Stimulated activated CD8-positive, alpha-beta memory T cell treated with anti-CD3 and anti-CD28 coated beads, Interleukin-7, amount 100 ng/mL, for 4 hours (primary cell): Measurements from ENCODE around the gene PSMD5.
"Not testable (repeated sequence)": the region's sequence is repeated elsewhere in the genome, so short reads cannot be mapped to it uniquely, and the experiment has no call there.

Experiments
- DNase-seq, 2 donors: peaks; one replicate each; pipeline ENCODE4 v3.0.0-alpha.2; 2020; ENCODE audit warnings: low read depth in 2 of 2

PSMD5 gene

GRCh38 chr9:120807607-120808379 is 34.9 kb downstream of the PSMD5 start:
- no peak for DNase-seq

GRCh38 chr9:120804784-120805363 is 37.8 kb downstream of the PSMD5 start:
- not testable (repeated sequence) for DNase-seq

- DNase-seq = no peak
These were observed 41.3 kb downstream of the PSMD5 start for GRCh38 chr9:120801441-120801840.

- peak; percentile 70 to 83 for DNase-seq
These were observed 49.6 kb downstream of the PSMD5 start, which contains the start of gene FBXW2 for GRCh38 chr9:120792898-120793765. TSS of gene FBXW2 (minus strand) at chr9:120793416. CDS start at chr9:120788258, 5,158 bp downstream.

- no peak for DNase-seq
These were observed 51.6 kb downstream of the PSMD5 start for GRCh38 chr9:120791161-120791560.

GRCh38 chr9:120787933-120788332 is 54.8 kb downstream of the PSMD5 start:
- no peak for DNase-seq

GRCh38 chr9:120783602-120784047 is 59.1 kb downstream of the PSMD5 start:
- DNase-seq = no peak

GRCh38 chr9:120781236-120781635 is 61.5 kb downstream of the PSMD5 start:
- no peak for DNase-seq

- no peak for DNase-seq
These were observed 62.4 kb downstream of the PSMD5 start for GRCh38 chr9:120780367-120780766.

GRCh38 chr9:120779227-120779626 is 63.5 kb downstream of the PSMD5 start:
- DNase-seq = no peak

- DNase-seq = no peak
These were observed 64.0 kb downstream of the PSMD5 start for GRCh38 chr9:120778758-120779157.

- DNase-seq = no peak
These were observed 65.5 kb downstream of the PSMD5 start for GRCh38 chr9:120777229-120777628.

GRCh38 chr9:120776788-120777187 is 65.9 kb downstream of the PSMD5 start:
- DNase-seq = no peak

- no peak for DNase-seq
These were observed 66.9 kb downstream of the PSMD5 start for GRCh38 chr9:120775859-120776258.

GRCh38 chr9:120774719-120775118 is 68.0 kb downstream of the PSMD5 start:
- DNase-seq = no peak

- DNase-seq = no peak
These were observed 69.5 kb downstream of the PSMD5 start for GRCh38 chr9:120773256-120773655.

GRCh38 chr9:120770931-120771330 is 71.8 kb downstream of the PSMD5 start:
- no peak for DNase-seq

GRCh38 chr9:120768886-120769285 is 73.8 kb downstream of the PSMD5 start:
- no peak for DNase-seq

- no peak for DNase-seq
These were observed 74.5 kb downstream of the PSMD5 start for GRCh38 chr9:120768247-120768646.

GRCh38 chr9:120767451-120767850 is 75.3 kb downstream of the PSMD5 start:
- no peak for DNase-seq
